Activated T-cell treated with anti-CD3 and anti-CD28 coated beads for 48 hours (primary cell): Measurements from ENCODE around the gene TMEM183A.

Experiments used
- DNase-seq: peaks from one replicate; pipeline ENCODE4 v3.0.0-alpha.2; 2020; ENCODE audit warnings: low read depth

Gene TMEM183A

GRCh38 chr1:203028784-203029553, 21.8 kb downstream of the TMEM183A start:
- no peak for DNase-seq

GRCh38 chr1:203031467-203031866, 24.3 kb downstream of the TMEM183A start:
- no peak for DNase-seq

GRCh38 chr1:203033287-203033686, 26.1 kb downstream of the TMEM183A start:
- no peak for DNase-seq

- DNase-seq, result no peak
Observed at GRCh38 chr1:203033917-203034316, 26.7 kb downstream of the TMEM183A start.

GRCh38 chr1:203034422-203035110, 27.4 kb downstream of the TMEM183A start:
- DNase-seq, result no peak

DNA sequence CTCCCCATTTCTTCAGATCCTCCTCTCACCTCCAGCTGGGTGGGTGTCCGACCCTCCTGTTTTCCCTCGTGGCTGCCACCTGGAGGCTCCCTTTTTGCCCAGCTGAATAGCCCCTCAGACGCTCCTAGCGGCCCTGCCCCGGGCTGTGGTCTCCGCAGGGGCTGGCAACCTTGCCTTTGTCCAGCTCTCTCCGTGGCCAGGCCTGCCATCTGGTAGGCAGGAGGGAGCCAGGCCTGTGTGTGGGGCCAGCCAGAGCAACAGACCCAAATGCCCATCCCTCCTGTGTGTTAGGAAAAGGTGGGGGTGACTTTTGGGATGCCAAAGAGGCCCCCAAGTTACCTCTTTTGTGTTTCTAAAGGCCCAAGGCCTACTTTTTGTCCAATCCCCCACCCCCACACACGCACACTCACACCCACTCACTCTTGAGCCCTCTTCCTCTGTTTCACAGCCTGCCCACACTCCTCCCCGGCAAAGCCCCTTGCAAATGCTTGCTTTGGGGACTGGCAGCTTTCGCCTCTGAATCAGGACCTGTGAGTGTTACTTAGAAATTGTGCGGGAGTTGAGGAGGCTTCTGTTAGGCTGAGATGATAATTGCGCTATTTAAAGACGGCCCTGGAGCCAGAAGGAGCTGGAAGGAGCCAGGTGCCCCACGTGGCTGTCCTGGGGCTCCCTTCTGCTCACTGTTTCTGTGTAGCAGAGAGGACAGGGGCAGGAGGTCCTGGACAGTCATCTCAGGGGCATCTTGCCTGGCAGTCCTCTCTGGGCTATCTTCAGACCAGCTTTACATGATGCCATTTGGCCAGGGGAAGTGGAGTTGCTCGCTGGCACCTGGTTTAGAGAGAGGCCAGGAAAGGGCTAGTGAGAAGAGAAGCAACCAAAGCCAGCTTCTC, 28.2 kb downstream of the TMEM183A start:
- DNase-seq, result no peak

DNA sequence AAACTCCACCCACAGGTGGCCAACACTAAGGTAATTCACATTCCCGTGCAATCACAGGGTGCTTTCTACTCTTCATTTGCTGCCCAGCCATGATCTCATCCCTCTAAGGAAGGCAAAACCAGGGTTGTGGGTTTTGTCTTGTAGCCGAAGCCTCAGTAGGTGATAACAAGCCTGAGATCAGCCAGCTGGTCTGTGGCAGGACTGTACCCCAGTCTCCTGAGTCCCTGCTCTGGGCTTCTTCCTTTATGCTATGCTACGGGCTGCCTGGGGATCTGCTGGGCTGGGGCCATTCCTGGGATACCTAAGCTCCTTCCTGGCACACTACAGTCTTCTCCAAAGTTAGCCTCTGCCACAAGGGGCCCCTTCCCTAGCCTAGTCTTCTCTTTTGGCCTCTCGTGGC, 29.0 kb downstream of the TMEM183A start:
- no peak for DNase-seq

- no peak for DNase-seq
Observed at GRCh38 chr1:203036537-203036936, 29.4 kb downstream of the TMEM183A start.

- DNase-seq, result no peak
Observed at GRCh38 chr1:203037509-203038190, 30.5 kb downstream of the TMEM183A start.

DNA sequence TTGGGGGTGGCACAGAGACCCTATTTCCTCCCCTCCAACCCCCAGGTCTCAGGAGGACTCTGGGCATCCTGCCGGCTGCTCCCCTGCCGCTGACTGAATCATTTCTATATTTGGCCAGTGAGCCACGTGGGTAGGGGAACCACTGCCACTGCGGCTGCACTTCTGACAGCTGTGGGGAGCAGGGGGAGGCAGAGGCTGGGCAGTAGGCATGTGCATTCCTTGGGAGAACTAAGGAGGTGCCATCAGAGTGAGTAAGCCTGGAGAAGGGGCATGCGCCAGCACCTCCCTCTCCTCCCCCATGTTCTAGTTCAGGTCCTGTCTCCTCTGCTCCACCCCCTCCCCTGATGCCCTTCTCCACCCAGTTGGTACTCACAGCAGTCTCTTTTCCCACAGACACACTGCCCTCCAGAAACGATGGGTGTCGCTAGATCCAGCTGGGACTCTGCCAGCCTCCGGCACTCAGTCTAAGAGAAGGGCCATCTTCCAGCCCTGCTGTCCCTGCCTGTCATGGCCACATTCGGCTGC, 31.1 kb downstream of the TMEM183A start:
- DNase-seq, result no peak

DNA sequence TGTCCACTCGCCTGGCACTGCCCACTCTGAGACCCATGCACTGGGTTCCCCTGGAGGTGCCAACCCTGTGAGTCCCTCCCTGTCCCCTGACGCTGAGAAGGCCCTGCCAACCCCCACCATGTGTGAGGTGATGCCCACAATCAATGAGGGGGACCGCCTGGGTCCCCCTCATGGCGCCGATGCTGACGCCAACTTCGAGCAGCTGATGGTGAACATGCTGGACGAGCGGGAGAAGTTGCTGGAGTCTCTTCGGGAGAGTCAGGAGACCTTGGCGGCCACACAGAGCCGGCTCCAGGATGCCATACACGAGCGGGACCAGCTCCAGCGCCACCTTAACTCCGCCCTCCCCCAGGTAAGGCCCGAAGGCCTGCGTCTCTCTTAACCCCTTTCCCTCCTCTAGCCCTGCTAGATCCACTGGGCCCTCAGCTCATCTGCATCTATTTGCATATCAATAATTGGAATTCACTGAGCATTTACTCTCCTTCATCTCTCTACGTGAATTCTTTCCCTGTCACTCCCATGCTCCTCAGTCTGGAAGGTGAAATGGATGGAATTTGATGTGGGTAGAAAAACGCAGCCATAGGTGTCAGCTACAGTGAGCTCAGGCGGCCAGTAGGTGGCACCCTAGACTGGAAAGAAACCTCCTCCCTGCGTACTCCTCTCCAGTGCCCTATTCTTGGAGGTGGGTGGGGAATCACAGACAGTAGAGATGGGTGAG, 31.9 kb downstream of the TMEM183A start:
- peak; percentile 45 for DNase-seq

- no peak for DNase-seq
Observed at GRCh38 chr1:203039609-203040512, 32.7 kb downstream of the TMEM183A start.

- DNase-seq, result no peak
Observed at GRCh38 chr1:203040513-203041275, 33.5 kb downstream of the TMEM183A start.

- no peak for DNase-seq
Observed at GRCh38 chr1:203041351-203041932, 34.3 kb downstream of the TMEM183A start.

DNA sequence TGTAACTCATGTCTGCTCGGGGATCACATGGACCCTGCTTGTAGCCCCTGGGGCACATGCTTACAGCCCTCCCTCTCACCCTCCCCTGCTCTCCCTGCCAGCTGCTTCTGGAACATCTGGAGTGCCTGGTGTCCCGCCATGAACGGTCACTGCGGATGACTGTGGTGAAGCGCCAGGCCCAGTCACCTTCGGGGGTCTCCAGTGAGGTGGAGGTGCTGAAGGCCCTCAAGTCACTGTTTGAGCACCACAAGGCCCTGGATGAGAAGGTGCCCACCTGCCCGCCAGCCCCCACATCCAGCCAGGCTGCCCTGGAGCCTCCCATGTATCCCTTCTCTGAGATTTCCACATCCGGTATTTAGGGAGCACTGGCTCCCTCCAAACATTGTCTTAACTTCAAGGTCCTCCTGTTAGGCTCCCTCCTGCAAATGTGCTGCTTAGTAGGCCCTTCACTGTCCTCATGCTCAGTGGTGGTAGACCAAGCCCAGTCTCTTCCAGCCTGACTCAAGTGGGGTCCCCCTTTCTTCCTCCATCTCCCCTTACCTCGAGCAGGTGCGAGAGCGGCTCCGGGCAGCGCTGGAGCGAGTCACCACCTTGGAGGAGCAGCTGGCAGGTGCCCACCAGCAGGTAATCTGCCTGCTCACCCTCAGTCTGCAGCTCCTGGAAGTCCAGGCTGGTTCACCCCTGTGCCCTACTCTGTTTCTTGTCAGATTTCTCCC, 36.8 kb downstream of the TMEM183A start:
- no peak for DNase-seq

DNA sequence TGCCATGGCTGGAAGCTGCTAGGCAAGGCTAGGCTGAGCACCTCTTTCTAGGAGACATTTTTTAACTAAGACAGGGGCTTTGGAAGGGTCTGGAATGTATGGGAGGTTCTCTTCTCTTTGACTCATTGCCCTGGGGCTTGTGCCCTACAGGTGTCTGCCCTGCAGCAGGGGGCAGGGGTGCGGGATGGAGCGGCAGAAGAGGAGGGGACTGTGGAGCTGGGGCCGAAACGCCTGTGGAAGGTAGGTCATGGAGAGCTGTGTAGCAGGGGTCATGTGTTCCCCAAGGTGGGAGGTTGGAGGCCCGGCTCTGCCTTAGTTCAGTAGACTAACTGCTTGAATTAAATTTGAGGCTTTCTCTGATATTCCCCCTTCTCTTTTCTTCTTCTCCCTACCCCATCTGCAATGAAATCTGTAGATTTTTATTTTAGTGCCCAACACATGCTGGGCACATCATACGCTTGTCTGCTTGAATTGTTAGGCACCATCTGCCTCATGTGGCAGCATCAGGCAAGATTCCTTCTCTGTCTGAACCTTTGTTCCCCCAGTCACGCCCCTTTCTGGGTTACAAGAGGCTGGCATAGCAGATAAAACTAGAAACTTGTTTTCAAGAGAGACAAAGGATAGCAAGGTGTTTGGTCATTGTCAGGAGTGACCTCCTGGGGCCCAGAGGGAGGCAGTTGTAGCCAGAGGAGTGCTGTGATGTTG, 37.5 kb downstream of the TMEM183A start:
- DNase-seq, result no peak

DNA sequence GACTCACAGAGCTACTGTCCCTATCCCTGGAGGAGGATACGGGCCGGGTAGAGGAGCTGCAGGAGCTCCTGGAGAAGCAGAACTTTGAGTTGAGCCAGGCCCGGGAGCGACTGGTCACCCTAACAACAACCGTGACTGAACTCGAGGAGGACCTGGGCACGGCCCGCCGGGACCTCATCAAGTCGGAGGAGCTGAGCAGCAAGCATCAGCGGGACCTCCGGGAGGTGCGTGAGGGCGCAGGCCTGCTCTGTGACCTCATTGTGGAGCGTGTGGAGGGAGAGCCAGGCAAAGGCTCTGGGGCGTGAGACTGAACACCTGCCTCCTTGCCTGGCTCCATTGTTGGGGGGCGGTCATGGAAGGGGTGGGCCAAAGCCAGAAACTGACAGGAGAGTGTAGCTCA, 38.2 kb downstream of the TMEM183A start:
- no peak for DNase-seq
